ENCODE results near the gene NMS.

- TF ChIP-seq PREB (CRISPR knock-in tag; IDR thresholded peaks at IDR 0.05; ENCODE audit: borderline replicate concordance) (no peak), CTCF (IDR thresholded peaks at IDR 0.05) (no peak), ZNF263 (CRISPR knock-in tag; IDR thresholded peaks at IDR 0.05; ENCODE audit: low read depth) (no peak), NR2C2 (CRISPR knock-in tag; IDR thresholded peaks at IDR 0.05) (no peak), STAT6 (CRISPR knock-in tag; conservative IDR thresholded peaks at IDR 0.05; ENCODE audit: low read depth) (no peak), MAX (CRISPR knock-in tag; IDR thresholded peaks at IDR 0.05) (no peak), ZNF671 (CRISPR knock-in tag; IDR thresholded peaks at IDR 0.05) (no peak), ZSCAN18 (CRISPR knock-in tag; IDR thresholded peaks at IDR 0.05) (no peak), NFYB (CRISPR knock-in tag; conservative IDR thresholded peaks at IDR 0.05; ENCODE audit: low read depth) (no peak), SP1 (CRISPR knock-in tag; conservative IDR thresholded peaks at IDR 0.05) (no peak), RELA (CRISPR knock-in tag; IDR thresholded peaks at IDR 0.05; ENCODE audit: borderline replicate concordance) (no peak), ATF3 (CRISPR knock-in tag; conservative IDR thresholded peaks at IDR 0.05) (no peak), TEAD4 (CRISPR knock-in tag; IDR thresholded peaks at IDR 0.05) (no peak)
Measured at GRCh38 chr2:100451092-100451491, 19.2 kb upstream of the NMS start.

Data from WTC11 (cell line).